A549 (cell line): ENCODE results near the gene RIMBP2.

ENCODE experiments used
- CEBPB ChIP-seq, 2 experiments: fragments of >200 bp in 1 of 2; sonication (Bioruptor Twin) in 1 of 2; formaldehyde crosslinking in 1 of 2; IDR thresholded peaks; 2 replicates each; pipeline ENCODE4 v1.6.1; 2012 to 2016
- CHD4 ChIP-seq: fragments of 200-600 bp; sonication (generic); IDR thresholded peaks from 2 replicates; pipeline ENCODE4 v1.6.1; 2016; ENCODE audit warnings: antibody characterized with exemption, mild to moderate bottlenecking, borderline replicate concordance
- CTCF ChIP-seq: fragments of >200 bp; sonication (Bioruptor Twin); formaldehyde crosslinking; IDR thresholded peaks from 3 replicates; pipeline ENCODE4 v1.5.1; 2016
- EHMT2 ChIP-seq: fragments of 200-600 bp; sonication (generic); IDR thresholded peaks from 2 replicates; pipeline ENCODE4 v1.6.1; 2016; ENCODE audit warnings: antibody characterized with exemption, low read depth, mild to moderate bottlenecking, moderate library complexity
- MAX ChIP-seq: IDR thresholded peaks from 2 replicates; pipeline ENCODE4 v1.6.1; 2012
- POLR2A ChIP-seq: IDR thresholded peaks from 2 replicates; pipeline ENCODE4 v1.6.1; 2012; ENCODE audit warnings: mild to moderate bottlenecking, low read length
- SMC3 ChIP-seq: fragments of >200 bp; sonication (Bioruptor Twin); formaldehyde crosslinking; IDR thresholded peaks from 3 replicates; pipeline ENCODE4 v1.6.1; 2018; ENCODE audit warnings: inconsistent platforms
- ZNF302 ChIP-seq: fragments of 250-450 bp; sonication (Bioruptor Pico); IDR thresholded peaks from 2 replicates; pipeline ENCODE4 v1.9.0; 2021; ENCODE audit warnings: inconsistent platforms, mild to moderate bottlenecking, moderate library complexity
- TF ChIP-seq, protein P1 (sequence below): IDR thresholded peaks from 2 replicates; pipeline ENCODE4 v1.6.1; 2012; ENCODE audit warnings: low read depth, borderline replicate concordance
- TF ChIP-seq, protein P2 (sequence below): fragments of 250-450 bp; sonication (Bioruptor Pico); IDR thresholded peaks from 2 replicates; pipeline ENCODE4 v1.5.0; 2021; ENCODE audit warnings: mild to moderate bottlenecking, moderate library complexity, borderline replicate concordance

- TF ChIP-seq CTCF (no peak), POLR2A (no peak), EHMT2 (no peak), MAX (no peak), ZNF302 (no peak), SMC3 (no peak), CEBPB (IDR thresholded peaks at IDR 0.05) (no peak), CHD4 (no peak)
- TF ChIP-seq, protein P1, sequence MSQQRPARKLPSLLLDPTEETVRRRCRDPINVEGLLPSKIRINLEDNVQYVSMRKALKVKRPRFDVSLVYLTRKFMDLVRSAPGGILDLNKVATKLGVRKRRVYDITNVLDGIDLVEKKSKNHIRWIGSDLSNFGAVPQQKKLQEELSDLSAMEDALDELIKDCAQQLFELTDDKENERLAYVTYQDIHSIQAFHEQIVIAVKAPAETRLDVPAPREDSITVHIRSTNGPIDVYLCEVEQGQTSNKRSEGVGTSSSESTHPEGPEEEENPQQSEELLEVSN = no peak
- TF ChIP-seq, protein P2, sequence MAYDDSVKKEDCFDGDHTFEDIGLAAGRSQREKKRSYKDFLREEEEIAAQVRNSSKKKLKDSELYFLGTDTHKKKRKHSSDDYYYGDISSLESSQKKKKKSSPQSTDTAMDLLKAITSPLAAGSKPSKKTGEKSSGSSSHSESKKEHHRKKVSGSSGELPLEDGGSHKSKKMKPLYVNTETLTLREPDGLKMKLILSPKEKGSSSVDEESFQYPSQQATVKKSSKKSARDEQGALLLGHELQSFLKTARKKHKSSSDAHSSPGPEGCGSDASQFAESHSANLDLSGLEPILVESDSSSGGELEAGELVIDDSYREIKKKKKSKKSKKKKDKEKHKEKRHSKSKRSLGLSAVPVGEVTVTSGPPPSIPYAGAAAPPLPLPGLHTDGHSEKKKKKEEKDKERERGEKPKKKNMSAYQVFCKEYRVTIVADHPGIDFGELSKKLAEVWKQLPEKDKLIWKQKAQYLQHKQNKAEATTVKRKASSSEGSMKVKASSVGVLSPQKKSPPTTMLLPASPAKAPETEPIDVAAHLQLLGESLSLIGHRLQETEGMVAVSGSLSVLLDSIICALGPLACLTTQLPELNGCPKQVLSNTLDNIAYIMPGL (CRISPR knock-in tag) = no peak
Measured at GRCh38 chr12:130582286-130582685, 133.8 kb downstream of the RIMBP2 start.
